IMR-90 (cell line): Measurements from ENCODE around the gene CD34.
"Not testable (repeated sequence)": the region's sequence is repeated elsewhere in the genome, so short reads cannot be mapped to it uniquely, and the experiment has no call there.

Experiments used
- CTCF ChIP-seq: conservative IDR thresholded peaks from 2 replicates; pipeline ENCODE4 v1.5.1; 2012; ENCODE audit warnings: mild to moderate bottlenecking, low read depth, low read length, improper control_type of control experiment
- POLR2A ChIP-seq: IDR thresholded peaks from 2 replicates; pipeline ENCODE4 v1.6.1; 2012; ENCODE audit warnings: mild to moderate bottlenecking, low read depth, low read length

GRCh38 chr1:207925969-207926368, 15.0 kb upstream of the CD34 start:
- not testable (repeated sequence) for TF ChIP-seq CTCF, POLR2A
